GM12873 (cell line): ENCODE data around the gene GRIP2.

ENCODE experiments used
- CTCF ChIP-seq: IDR thresholded peaks from 2 replicates; pipeline ENCODE4 v1.5.1; 2012; ENCODE audit warnings: low read depth, mild to moderate bottlenecking, moderate library complexity, low read length, control low read depth; ENCODE audit not compliant: insufficient read depth; ENCODE audit errors: missing control alignments

GRIP2 gene

DNA sequence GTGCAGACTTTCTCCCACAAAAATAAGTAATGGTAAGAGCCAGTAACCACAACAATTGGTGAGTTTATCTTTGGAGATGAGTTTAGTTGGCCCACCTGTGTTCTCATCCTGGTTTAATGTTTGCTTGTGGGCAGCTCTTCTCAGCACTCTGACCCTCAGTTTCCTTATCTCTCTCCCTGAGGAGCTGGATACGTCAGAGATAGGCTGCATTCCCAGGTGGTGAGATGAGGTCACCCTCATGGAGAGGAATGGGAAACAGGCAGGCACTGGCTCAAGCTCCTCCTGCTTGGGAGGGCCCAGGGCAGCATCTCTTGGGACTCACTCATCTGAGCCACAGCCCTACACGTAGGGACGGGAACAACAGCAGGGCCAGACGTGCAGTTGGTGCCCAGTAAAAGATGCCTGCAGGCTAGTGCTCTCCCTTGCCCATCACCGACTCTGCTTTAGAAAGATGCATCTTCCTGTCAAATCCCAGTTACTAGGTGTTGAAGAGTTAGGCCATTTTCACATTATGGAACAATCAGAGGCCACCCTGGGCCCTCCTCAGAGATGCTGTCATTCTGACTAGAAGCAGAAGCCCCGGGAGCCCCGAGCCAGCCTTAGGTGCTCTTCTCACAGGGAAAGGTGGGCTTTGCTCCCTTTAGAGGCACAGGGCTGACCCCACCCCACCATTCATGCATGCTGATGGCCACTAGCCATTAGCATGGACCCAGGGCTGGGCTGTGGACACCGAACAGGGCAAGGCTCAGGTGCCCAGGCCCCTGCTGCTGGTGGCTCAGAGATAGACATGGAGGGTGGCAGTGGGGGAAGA lies 59.7 kb downstream of the GRIP2 start:
- no peak for TF ChIP-seq CTCF

GRCh38 chr3:14479591-14479990 lies 60.6 kb downstream of the GRIP2 start:
- TF ChIP-seq CTCF = no peak

DNA sequence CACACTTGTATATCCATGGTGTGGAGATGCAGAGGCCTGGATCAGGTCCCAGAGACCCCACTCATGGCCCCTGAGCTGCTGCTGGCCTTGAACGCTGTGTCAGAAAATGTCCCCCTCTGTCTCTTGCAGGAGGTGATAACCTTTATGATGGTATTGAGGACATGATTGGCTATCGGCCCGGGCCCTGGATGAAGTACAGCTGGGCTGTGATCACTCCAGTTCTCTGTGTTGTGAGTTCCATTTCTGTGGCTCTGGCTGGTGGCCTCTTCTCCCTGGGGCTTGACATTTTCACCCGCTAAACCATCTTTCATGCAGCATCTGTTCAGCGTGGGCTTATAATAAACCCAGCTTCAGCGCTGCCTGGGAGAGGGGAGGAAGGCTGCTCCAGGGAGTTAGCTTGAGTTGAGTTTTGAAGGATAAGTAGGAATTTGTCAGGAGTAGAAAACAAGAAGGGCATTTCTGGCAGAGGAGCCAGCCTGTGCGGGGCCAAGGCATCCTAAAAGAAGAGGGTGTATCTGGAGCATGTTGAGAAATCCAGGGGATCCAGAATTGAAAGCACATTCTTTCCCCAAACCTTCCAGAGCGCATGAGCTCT lies 61.1 kb downstream of the GRIP2 start:
- no peak for TF ChIP-seq CTCF

DNA sequence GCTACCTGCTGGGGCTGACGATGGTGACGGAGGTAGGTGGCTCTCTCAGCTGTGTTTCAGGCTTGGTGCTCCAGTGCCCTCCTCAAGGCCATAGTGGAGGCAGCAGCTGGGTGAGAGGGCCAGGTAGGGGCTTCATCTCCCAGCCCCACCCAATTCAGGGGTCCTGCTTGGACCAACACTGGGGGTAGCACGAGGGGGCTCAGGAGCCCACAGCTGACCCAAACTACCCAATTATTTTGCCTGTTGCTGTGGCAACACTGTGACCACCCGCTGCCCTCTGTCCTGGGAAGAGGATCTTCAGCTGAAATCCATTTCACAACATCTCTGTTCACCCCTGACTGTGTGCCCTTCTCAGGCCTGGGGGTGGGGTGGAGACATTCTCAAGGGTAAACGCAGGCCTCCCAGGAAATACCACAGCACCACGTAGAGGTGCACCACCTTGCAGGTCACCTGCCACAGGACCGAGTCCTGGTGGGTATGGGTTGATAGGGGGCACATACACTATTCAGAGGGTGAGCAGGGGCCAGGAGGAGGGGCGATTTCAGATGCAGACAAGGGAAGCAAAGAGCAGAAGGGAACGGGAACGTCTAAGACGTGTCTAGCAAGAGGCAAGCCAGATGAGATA lies 62.7 kb downstream of the GRIP2 start:
- TF ChIP-seq CTCF = no peak

- no peak for TF ChIP-seq CTCF
Measured at GRCh38 chr3:14476583-14477265, 63.4 kb downstream of the GRIP2 start.

- no peak for TF ChIP-seq CTCF
Measured at GRCh38 chr3:14475621-14476020, 64.5 kb downstream of the GRIP2 start.
